Mesendoderm (in vitro differentiated cells): ENCODE measurements around the gene SRPK2.

Experiments used
- DNase-seq: peaks from one replicate; pipeline ENCODE4 v3.0.0; 2013
- H2AK5ac ChIP-seq: 2 replicates; pipeline ENCODE4 v1.6.1; 2013; ENCODE audit warnings: low read length, inconsistent platforms
- H2BK120ac ChIP-seq: 2 replicates; pipeline ENCODE4 v1.6.1; 2013; ENCODE audit warnings: low read depth, mild to moderate bottlenecking, low read length, moderate library complexity, mixed read lengths
- H2BK15ac ChIP-seq: replicated peaks from 2 replicates; pipeline ENCODE4 v1.6.1; 2013; ENCODE audit warnings: low read depth, mild to moderate bottlenecking, moderate library complexity
- H2BK5ac ChIP-seq: 2 replicates; pipeline ENCODE4 v1.6.1; 2013; ENCODE audit warnings: low read length, inconsistent platforms
- H3K18ac ChIP-seq: 2 replicates; pipeline ENCODE4 v1.6.1; 2013; ENCODE audit warnings: mild to moderate bottlenecking, low read length, mixed read lengths
- H3K23ac ChIP-seq: one replicate; pipeline ENCODE4 v1.6.1; 2013; ENCODE audit warnings: low read length
- H3K27ac ChIP-seq: 2 replicates; pipeline ENCODE4 v1.5.1; 2013; ENCODE audit warnings: low read depth, mild to moderate bottlenecking, inconsistent platforms, low read length, moderate library complexity
- H3K27me3 ChIP-seq: 2 replicates; pipeline ENCODE4 v1.6.1; 2013; ENCODE audit warnings: low read length, control low read depth, mild to moderate bottlenecking, inconsistent platforms; ENCODE audit not compliant: insufficient read depth, poor library complexity
- H3K36me3 ChIP-seq: 2 replicates; pipeline ENCODE4 v1.6.1; 2013; ENCODE audit warnings: low read length, inconsistent platforms; ENCODE audit not compliant: control insufficient read depth, insufficient read depth
- H3K4ac ChIP-seq: one replicate; pipeline ENCODE4 v1.6.1; 2013; ENCODE audit warnings: low read depth, mild to moderate bottlenecking, low read length, moderate library complexity
- H3K4me1 ChIP-seq: 2 replicates; pipeline ENCODE4 v1.6.1; 2013; ENCODE audit warnings: low read depth, low read length, inconsistent platforms; ENCODE audit not compliant: control insufficient read depth
- H3K4me2 ChIP-seq: 2 replicates; pipeline ENCODE4 v1.6.1; 2013; ENCODE audit warnings: low read length
- H3K4me3 ChIP-seq: 2 replicates; pipeline ENCODE4 v1.5.1; 2013; ENCODE audit warnings: mild to moderate bottlenecking, low read length
- H3K56ac ChIP-seq: one replicate; pipeline ENCODE4 v1.6.1; 2013; ENCODE audit warnings: low read length
- H3K79me1 ChIP-seq: 2 replicates; pipeline ENCODE4 v1.6.1; 2013; ENCODE audit warnings: low read length, inconsistent platforms
- H3K79me2 ChIP-seq: 2 replicates; pipeline ENCODE4 v1.6.1; 2013; ENCODE audit warnings: mild to moderate bottlenecking, low read length; ENCODE audit not compliant: control insufficient read depth, insufficient read depth
- H3K9ac ChIP-seq: 2 replicates; pipeline ENCODE4 v1.6.1; 2013; ENCODE audit warnings: low read length, inconsistent platforms
- H4K5ac ChIP-seq: one replicate; pipeline ENCODE4 v1.6.1; 2013; ENCODE audit warnings: low read length
- H4K8ac ChIP-seq: one replicate; pipeline ENCODE4 v1.6.1; 2013; ENCODE audit warnings: low read depth, mild to moderate bottlenecking, control low read depth, low read length, moderate library complexity
- whole genome bisulfite sequencing: extraction: QIAGEN DNeasy Blood & Tissue Kit; methylation state at CpG from one replicate; pipeline ENCODE4 v1.1.7; 2013; ENCODE audit warnings: low lambda C conversion rate, missing lambda C conversion rate; ENCODE audit not compliant: insufficient coverage; ENCODE audit errors: extremely low coverage; 5-methylcytosine and 5-hydroxymethylcytosine counted together

The SRPK2 gene

GRCh38 chr7:105285118-105285874, 103.4 kb downstream of the SRPK2 start:
- H4K8ac ChIP-seq = no peak overlapping the region
- H2BK120ac ChIP-seq = no peak overlapping the region

GRCh38 chr7:105284014-105284413, 104.7 kb downstream of the SRPK2 start:
- Histone ChIP-seq H3K79me2 (peaks cover 5% of the 10 kb centered on the region), H3K4me2 (no peak overlapping the region), H4K5ac (no peak overlapping the region), H3K4me3 (no peak overlapping the region), H2BK120ac (no peak overlapping the region), H3K4me1 (peaks cover 2% of the 10 kb centered on the region), H2BK15ac (no peak overlapping the region), H3K27me3 (no peaks in the 10 kb centered on the region), H4K8ac (no peak overlapping the region), H3K27ac (no peak overlapping the region), H3K36me3 (no peaks in the 10 kb centered on the region), H3K9ac (no peak overlapping the region), H2BK5ac (no peak overlapping the region), H3K18ac (no peak overlapping the region), H3K56ac (no peak overlapping the region), H3K23ac (no peak overlapping the region), H3K4ac (no peak overlapping the region), H2AK5ac (no peak overlapping the region), H3K79me1 (peaks cover 4% of the 10 kb centered on the region)
- peak; percentile 11 for DNase-seq
- no CpG with 5 or more reads among the region's 6 CpGs for whole genome bisulfite sequencing

More at GRCh38 chr7:105285118-105285874, 103.4 kb downstream of the SRPK2 start:
- WGBS = no CpG with 5 or more reads among the region's 12 CpGs
- H3K9ac ChIP-seq = no peak overlapping the region
- H3K36me3 ChIP-seq = no peaks in the 10 kb centered on the region
- peak; percentile 12 for DNase-seq
- peaks cover 4% of the 10 kb centered on the region for H3K79me1 ChIP-seq
- no peak overlapping the region for H3K4ac ChIP-seq
- no peak overlapping the region for H3K27ac ChIP-seq
- no peak overlapping the region for H2BK15ac ChIP-seq
- no peak overlapping the region for H3K56ac ChIP-seq
- no peak overlapping the region for H3K4me3 ChIP-seq
- no peak overlapping the region for H3K18ac ChIP-seq
- H3K4me1 ChIP-seq = no peaks in the 10 kb centered on the region
- no peaks in the 10 kb centered on the region for H3K27me3 ChIP-seq
- no peak overlapping the region for H4K5ac ChIP-seq
- H2BK5ac ChIP-seq = no peak overlapping the region
- H3K23ac ChIP-seq = no peak overlapping the region
- peaks cover 5% of the 10 kb centered on the region for H3K79me2 ChIP-seq
- H2AK5ac ChIP-seq = no peak overlapping the region
- no peak overlapping the region for H3K4me2 ChIP-seq

GRCh38 chr7:105281966-105282365, 106.8 kb downstream of the SRPK2 start:
- Histone ChIP-seq H3K27ac (no peak overlapping the region), H2BK5ac (no peak overlapping the region), H3K56ac (no peak overlapping the region), H3K23ac (no peak overlapping the region), H3K18ac (no peak overlapping the region), H3K4me2 (no peak overlapping the region), H2AK5ac (no peak overlapping the region), H3K36me3 (no peaks in the 10 kb centered on the region), H3K4me1 (peaks cover 2% of the 10 kb centered on the region), H3K4me3 (no peak overlapping the region), H3K79me1 (peaks cover 3% of the 10 kb centered on the region), H3K27me3 (no peaks in the 10 kb centered on the region), H3K9ac (no peak overlapping the region), H4K5ac (no peak overlapping the region), H4K8ac (no peak overlapping the region), H3K4ac (no peak overlapping the region), H3K79me2 (peaks cover 5% of the 10 kb centered on the region), H2BK15ac (no peak overlapping the region), H2BK120ac (no peak overlapping the region)
- WGBS = no CpG with 5 or more reads among the region's 2 CpGs
- DNase-seq = no peak

GRCh38 chr7:105279688-105280007, 109.1 kb downstream of the SRPK2 start:
- H3K4me2 ChIP-seq = no peak overlapping the region
- H4K8ac ChIP-seq = no peak overlapping the region
- no peak overlapping the region for H3K9ac ChIP-seq
- H3K23ac ChIP-seq = no peak overlapping the region
- H3K4me3 ChIP-seq = no peak overlapping the region
- no peak overlapping the region for H3K18ac ChIP-seq
- H3K79me2 ChIP-seq = peaks cover 3% of the 10 kb centered on the region
- H2BK5ac ChIP-seq = no peak overlapping the region
- H3K4me1 ChIP-seq = peaks cover 2% of the 10 kb centered on the region
- H3K56ac ChIP-seq = no peak overlapping the region
- H4K5ac ChIP-seq = no peak overlapping the region
- no peak overlapping the region for H2AK5ac ChIP-seq
- H3K27me3 ChIP-seq = no peaks in the 10 kb centered on the region
- H2BK15ac ChIP-seq = no peak overlapping the region
- no peaks in the 10 kb centered on the region for H3K79me1 ChIP-seq
- DNase-seq = no peak
- H3K36me3 ChIP-seq = no peaks in the 10 kb centered on the region
- no peak overlapping the region for H3K4ac ChIP-seq
- no CpG with 5 or more reads among the region's 1 CpG for WGBS
- no peak overlapping the region for H3K27ac ChIP-seq
- H2BK120ac ChIP-seq = no peak overlapping the region

- peak; percentile 36 for DNase-seq
- no peak overlapping the region for H2BK5ac ChIP-seq
- H3K4ac ChIP-seq = no peak overlapping the region
- H3K79me1 ChIP-seq = no peaks in the 10 kb centered on the region
- H3K27me3 ChIP-seq = no peaks in the 10 kb centered on the region
- H4K8ac ChIP-seq = no peak overlapping the region
- H2AK5ac ChIP-seq = no peak overlapping the region
- no peak overlapping the region for H3K23ac ChIP-seq
- H3K79me2 ChIP-seq = peaks cover 3% of the 10 kb centered on the region
- H2BK120ac ChIP-seq = no peak overlapping the region
- peaks cover 2% of the 10 kb centered on the region for H3K4me1 ChIP-seq
- H3K9ac ChIP-seq = no peak overlapping the region
- H4K5ac ChIP-seq = no peak overlapping the region
- H3K4me3 ChIP-seq = no peak overlapping the region
- H2BK15ac ChIP-seq = no peak overlapping the region
- H3K4me2 ChIP-seq = no peak overlapping the region
- no peak overlapping the region for H3K27ac ChIP-seq
- no peak overlapping the region for H3K18ac ChIP-seq
- WGBS = no CpG with 5 or more reads among the region's 8 CpGs
- no peaks in the 10 kb centered on the region for H3K36me3 ChIP-seq
- H3K56ac ChIP-seq = no peak overlapping the region
Measured at GRCh38 chr7:105278973-105279687, 109.6 kb downstream of the SRPK2 start.
